Body of pancreas (tissue), 4 donors: ENCODE data around the gene ZNF391.

ENCODE experiments used
- CTCF ChIP-seq, 7 experiments: fragments of 450-650 bp in 4 of 7; fragments of 200-600 bp in 3 of 7; sonication (generic) in 3 of 7; IDR thresholded peaks; one replicate each; pipeline ENCODE4 v1.5.1; 2016 to 2019; ENCODE audit warnings: antibody characterized with exemption in 7 of 7
- POLR2A ChIP-seq, 3 donors: fragments of 450-650 bp; IDR thresholded peaks; one replicate each; pipeline ENCODE4 v1.6.1; 2016; ENCODE audit warnings: antibody characterized with exemption in 3 of 3, mild to moderate bottlenecking in 2 of 3

DNA sequence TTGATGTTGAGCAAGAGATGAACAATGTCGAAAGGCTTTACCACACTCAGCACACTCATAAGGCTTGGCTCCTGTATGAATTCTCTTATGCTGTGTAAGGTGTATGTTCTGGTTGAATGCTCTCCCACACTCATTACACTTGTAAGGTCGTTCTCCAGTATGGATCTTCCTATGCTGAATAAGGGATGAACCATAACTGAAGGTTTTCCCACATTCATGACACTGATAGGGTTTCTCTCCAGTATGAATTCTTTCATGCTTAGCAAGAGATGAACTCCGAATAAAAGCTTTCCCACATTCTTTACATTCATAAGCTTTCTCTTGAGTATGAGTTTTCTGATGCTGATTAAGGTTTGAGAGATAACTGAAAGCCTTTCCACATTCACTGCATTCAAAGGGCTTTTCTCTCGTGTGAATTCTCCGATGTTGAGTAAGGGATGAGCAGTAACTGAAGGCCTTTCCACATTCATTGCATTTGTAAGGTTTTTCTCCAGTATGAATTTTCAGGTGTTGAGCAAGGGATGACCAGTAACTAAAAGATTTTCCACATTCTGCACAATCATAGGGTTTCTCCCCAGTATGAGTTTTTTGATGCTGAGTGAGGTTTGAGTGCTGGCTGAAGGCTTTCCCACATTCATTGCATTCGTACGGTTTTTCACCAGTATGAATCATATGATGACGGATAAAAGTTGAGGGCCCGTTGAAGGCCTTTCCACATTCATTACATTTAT, 63.3 kb downstream of the ZNF391 start:
- no peak for TF ChIP-seq POLR2A (IDR thresholded peaks at IDR 0.05)
- no peak for TF ChIP-seq CTCF (IDR thresholded peaks at IDR 0.05)
